ENCODE results near the gene MCTP2. TPM values are rescaled to one million over a fixed set of nuclear protein-coding genes. Genes with fewer than 3 reads are reported as not detected.

Gene MCTP2
- total and polyA plus RNA-seq, 2 of the 13 experiments (the other 11 are each of a cell fraction or from before 2014, with no cell fraction given) = 5.1 to 8.6 TPM

DNA sequence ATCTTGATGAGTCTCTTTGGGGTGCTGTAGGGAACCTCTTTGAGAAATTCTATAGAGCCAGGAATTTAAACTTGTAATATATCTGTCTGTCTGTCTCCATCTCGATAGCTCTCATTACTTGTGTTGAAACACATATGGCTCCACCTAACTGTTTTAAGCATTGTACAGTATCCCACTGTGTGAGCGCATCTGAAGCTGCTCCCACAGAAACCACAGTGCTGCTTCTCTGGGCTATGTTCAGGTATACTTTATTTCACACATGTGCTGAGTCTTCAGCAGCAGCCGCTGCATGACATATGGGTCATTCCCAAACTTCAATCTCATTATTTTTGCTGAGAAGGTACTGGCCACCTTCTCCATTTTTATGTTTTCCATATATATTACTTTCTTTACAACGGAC is 63.9 kb downstream of the MCTP2 start:
- BruUV-seq (replicated peaks) = no TSS peak
- Histone ChIP-seq H3K4me2 (ENCODE audit: low read depth, low read length) (no peak overlapping the region), H3K4me3 (replicated peaks in 1 of 3; ENCODE audit: insufficient read depth in 1 of 3, low read depth in 2 of 3, low read length in 3 of 3) (no peak overlapping the region), H3K4me1 (ENCODE audit: insufficient read depth, low read length) (no peaks in the 10 kb centered on the region), H2AFZ (ENCODE audit: low read length) (no peak overlapping the region), H3K36me3 (replicated peaks in 1 of 2; ENCODE audit: control insufficient read depth in 1 of 2, insufficient read depth in 2 of 2, low read length in 2 of 2) (no peaks in the 10 kb centered on the region), H3K27me3 (ENCODE audit: control insufficient read depth in 1 of 2, insufficient read depth in 2 of 2, low read length in 2 of 2) (no peaks in the 10 kb centered on the region), H3K9ac (ENCODE audit: insufficient read depth, low read depth, low read length) (no peak overlapping the region), H3K9me3 (ENCODE audit: low read length) (no peaks in the 10 kb centered on the region; the same call in 1 of the 2 replicates), H3K79me2 (ENCODE audit: insufficient read depth, low read length) (no peaks in the 10 kb centered on the region), H3K27ac (ENCODE audit: extremely low read length, insufficient read depth, low read length) (no peak overlapping the region), H4K20me1 (ENCODE audit: insufficient read depth, low read length) (no peaks in the 10 kb centered on the region)
- POLR2A ChIA-PET = no interaction called here
- ATAC-seq (no peak), DNase-seq (ENCODE audit: low spot score) (no peak), FAIRE-seq (no peak)
- intact Hi-C loops (cut with micrococcal nuclease; ENCODE audit: unreplicated experiment) (no loop called here), in situ Hi-C loops (cut with HindIII; ENCODE audit: extremely low pct_ligation_motif_present, low pct_unique_long_range_greater_than_20kb) (no loop called here)
- WGBS (ENCODE audit: low lambda C conversion rate) = 48% methylated on average over 4 of the region's 4 CpGs
- no peak for TF ChIP-seq ZNF883 (CRISPR knock-in tag; IDR thresholded peaks at IDR 0.05; ENCODE audit: not compliant biosample characterization)
- TF ChIP-seq NFRKB (IDR thresholded peaks at IDR 0.05) = no peak
- TF ChIP-seq, protein P1, sequence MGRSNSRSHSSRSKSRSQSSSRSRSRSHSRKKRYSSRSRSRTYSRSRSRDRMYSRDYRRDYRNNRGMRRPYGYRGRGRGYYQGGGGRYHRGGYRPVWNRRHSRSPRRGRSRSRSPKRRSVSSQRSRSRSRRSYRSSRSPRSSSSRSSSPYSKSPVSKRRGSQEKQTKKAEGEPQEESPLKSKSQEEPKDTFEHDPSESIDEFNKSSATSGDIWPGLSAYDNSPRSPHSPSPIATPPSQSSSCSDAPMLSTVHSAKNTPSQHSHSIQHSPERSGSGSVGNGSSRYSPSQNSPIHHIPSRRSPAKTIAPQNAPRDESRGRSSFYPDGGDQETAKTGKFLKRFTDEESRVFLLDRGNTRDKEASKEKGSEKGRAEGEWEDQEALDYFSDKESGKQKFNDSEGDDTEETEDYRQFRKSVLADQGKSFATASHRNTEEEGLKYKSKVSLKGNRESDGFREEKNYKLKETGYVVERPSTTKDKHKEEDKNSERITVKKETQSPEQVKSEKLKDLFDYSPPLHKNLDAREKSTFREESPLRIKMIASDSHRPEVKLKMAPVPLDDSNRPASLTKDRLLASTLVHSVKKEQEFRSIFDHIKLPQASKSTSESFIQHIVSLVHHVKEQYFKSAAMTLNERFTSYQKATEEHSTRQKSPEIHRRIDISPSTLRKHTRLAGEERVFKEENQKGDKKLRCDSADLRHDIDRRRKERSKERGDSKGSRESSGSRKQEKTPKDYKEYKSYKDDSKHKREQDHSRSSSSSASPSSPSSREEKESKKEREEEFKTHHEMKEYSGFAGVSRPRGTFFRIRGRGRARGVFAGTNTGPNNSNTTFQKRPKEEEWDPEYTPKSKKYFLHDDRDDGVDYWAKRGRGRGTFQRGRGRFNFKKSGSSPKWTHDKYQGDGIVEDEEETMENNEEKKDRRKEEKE (IDR thresholded peaks at IDR 0.05) = no peak
- TF ChIP-seq ZNF747 (CRISPR knock-in tag; IDR thresholded peaks at IDR 0.05; ENCODE audit: borderline replicate concordance) = no peak
- no peak for TF ChIP-seq RBM39 (IDR thresholded peaks at IDR 0.05; ENCODE audit: low read depth, low read length, poor library complexity, severe bottlenecking)
- CTCF ChIA-PET (ENCODE audit: low intra/inter-chr PET ratio, low total read pairs) = no interaction called here

DNA sequence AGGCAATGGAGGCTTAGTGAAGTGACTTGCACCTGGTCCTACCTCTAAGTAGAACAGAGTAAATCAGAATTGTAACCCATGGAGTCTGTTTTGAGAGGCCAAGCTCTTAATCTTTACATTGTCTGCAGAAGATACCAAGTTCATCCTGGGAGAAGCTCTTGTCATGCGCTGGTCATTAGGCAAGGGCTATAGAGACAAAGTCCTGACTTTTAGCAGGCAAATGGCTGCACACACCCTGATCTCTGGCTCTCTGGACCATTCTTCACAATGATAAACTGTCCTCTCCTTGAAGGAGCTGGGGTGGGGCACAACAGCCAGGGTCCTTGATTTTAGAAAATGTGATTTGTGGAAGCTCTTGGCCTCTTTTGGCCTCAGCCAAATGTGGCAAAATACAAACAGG is 65.4 kb downstream of the MCTP2 start:
- FAIRE-seq (no peak), DNase-seq (ENCODE audit: low spot score) (no peak), ATAC-seq (no peak)
- Histone ChIP-seq H3K9ac (ENCODE audit: insufficient read depth, low read depth, low read length) (no peak overlapping the region), H3K4me1 (ENCODE audit: insufficient read depth, low read length) (no peaks in the 10 kb centered on the region), H3K36me3 (replicated peaks in 1 of 2; ENCODE audit: control insufficient read depth in 1 of 2, insufficient read depth in 2 of 2, low read length in 2 of 2) (no peaks in the 10 kb centered on the region), H3K4me3 (replicated peaks in 1 of 3; ENCODE audit: insufficient read depth in 1 of 3, low read depth in 2 of 3, low read length in 3 of 3) (no peak overlapping the region), H2AFZ (ENCODE audit: low read length) (no peak overlapping the region), H3K4me2 (ENCODE audit: low read depth, low read length) (no peak overlapping the region), H4K20me1 (ENCODE audit: insufficient read depth, low read length) (no peaks in the 10 kb centered on the region), H3K9me3 (ENCODE audit: low read length) (no peaks in the 10 kb centered on the region; the same call in 1 of the 2 replicates), H3K79me2 (ENCODE audit: insufficient read depth, low read length) (no peaks in the 10 kb centered on the region), H3K27ac (ENCODE audit: extremely low read length, insufficient read depth, low read length) (no peak overlapping the region), H3K27me3 (ENCODE audit: control insufficient read depth in 1 of 2, insufficient read depth in 2 of 2, low read length in 2 of 2) (no peaks in the 10 kb centered on the region)
- intact Hi-C loops (cut with micrococcal nuclease; ENCODE audit: unreplicated experiment) (no loop called here), in situ Hi-C loops (cut with HindIII; ENCODE audit: extremely low pct_ligation_motif_present, low pct_unique_long_range_greater_than_20kb) (no loop called here)
- BruUV-seq (replicated peaks) = no TSS peak
- no peak for TF ChIP-seq ATAD3A (CRISPR knock-in tag; IDR thresholded peaks at IDR 0.05)
- no peak for TF ChIP-seq SNRNP70 (IDR thresholded peaks at IDR 0.05; ENCODE audit: low read depth, low read length)
- TF ChIP-seq NFKB2 (CRISPR knock-in tag; IDR thresholded peaks at IDR 0.05; ENCODE audit: borderline replicate concordance) = no peak
- no peak for TF ChIP-seq SRY (CRISPR knock-in tag; IDR thresholded peaks at IDR 0.05)
- TF ChIP-seq PRMT3 (CRISPR knock-in tag; IDR thresholded peaks at IDR 0.05; ENCODE audit: borderline replicate concordance, low read depth) = no peak
- TF ChIP-seq HOXA7 (CRISPR knock-in tag; IDR thresholded peaks at IDR 0.05) = no peak
- no peak for TF ChIP-seq ZNF143 (CRISPR knock-in tag; IDR thresholded peaks at IDR 0.05)
- no peak for TF ChIP-seq ZNF615 (CRISPR knock-in tag; IDR thresholded peaks at IDR 0.05; ENCODE audit: borderline replicate concordance)
- TF ChIP-seq SKI (IDR thresholded peaks at IDR 0.05; ENCODE audit: partially characterized antibody) = no peak
- TF ChIP-seq RFX1 (IDR thresholded peaks at IDR 0.05) = no peak
- no peak for TF ChIP-seq ZNF782 (CRISPR knock-in tag; IDR thresholded peaks at IDR 0.05; ENCODE audit: borderline replicate concordance)
- no peak for TF ChIP-seq TEAD3 (CRISPR knock-in tag; optimal IDR thresholded peaks at IDR 0.05; ENCODE audit: borderline replicate concordance)
- TF ChIP-seq ZNF274 (CRISPR knock-in tag; IDR thresholded peaks at IDR 0.05) = no peak
- no peak for TF ChIP-seq NAIF1 (CRISPR knock-in tag; IDR thresholded peaks at IDR 0.05; ENCODE audit: borderline replicate concordance)
- POLR2A ChIA-PET = no interaction called here
- CTCF ChIA-PET (ENCODE audit: low intra/inter-chr PET ratio, low total read pairs) = no interaction called here
- WGBS (ENCODE audit: low lambda C conversion rate) = 22% methylated on average over 1 of the region's 1 CpG

All from HepG2 (cell line).